ENCODE measurements around the gene PSMB1.
"Not testable (repeated sequence)": the region's sequence is repeated elsewhere in the genome, so short reads cannot be mapped to it uniquely, and the experiment has no call there.

Gene PSMB1

GRCh38 chr6:170533792-170534191 is 19.3 kb downstream of the PSMB1 start:
- DNase-seq, result no peak

GRCh38 chr6:170532867-170533488 is 20.1 kb downstream of the PSMB1 start:
- no peak for DNase-seq

DNA sequence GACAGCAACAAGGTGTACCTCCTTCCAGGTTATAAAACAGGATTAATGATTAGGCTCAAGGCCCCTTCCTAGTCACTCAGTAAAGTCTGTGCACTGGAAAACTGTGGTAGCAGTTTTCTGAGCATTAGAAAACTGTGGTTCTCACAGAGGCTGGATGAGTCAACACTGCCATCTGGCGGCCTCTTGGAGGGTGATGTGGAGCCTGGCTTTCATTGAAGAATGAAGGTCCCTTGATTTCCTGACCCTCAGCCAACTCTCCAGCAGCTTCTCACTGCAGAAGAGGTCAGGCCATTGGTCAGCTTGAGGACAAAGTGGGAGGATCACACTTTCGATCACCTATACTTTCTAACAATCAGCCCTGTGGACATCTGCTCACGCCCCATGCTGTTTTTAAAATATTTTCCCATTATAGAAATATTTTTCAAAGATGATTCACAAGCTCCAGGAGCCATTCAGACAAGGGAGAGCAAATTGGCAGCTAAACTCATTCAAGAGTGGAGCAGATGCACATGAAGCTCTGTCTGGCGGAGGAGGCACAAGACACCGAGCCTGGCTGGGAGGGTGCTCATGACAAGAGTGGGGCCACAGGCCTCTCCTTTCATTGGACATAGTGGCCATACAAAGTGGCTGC is 23.2 kb downstream of the PSMB1 start:
- DNase-seq, result peak; percentile 79

DNA sequence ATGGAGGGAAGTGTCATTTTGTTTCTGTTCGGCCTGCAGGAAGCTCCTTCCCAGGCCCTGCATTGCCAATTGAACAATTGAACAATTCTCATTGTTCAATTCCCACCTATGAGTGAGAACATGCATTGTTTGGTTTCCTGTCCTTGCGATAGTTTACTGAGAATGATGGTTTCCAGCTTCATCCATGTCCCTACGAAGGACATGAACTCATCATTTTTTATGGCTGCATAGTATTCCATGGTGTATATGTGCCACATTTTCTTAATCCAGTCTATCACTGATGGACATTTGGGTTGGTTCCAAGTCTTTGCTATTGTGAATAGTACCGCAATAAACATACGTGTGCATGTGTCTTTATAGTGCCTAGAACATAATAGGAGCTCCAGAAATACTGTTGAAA is 25.1 kb downstream of the PSMB1 start:
- DNase-seq, result not testable (repeated sequence)

DNA sequence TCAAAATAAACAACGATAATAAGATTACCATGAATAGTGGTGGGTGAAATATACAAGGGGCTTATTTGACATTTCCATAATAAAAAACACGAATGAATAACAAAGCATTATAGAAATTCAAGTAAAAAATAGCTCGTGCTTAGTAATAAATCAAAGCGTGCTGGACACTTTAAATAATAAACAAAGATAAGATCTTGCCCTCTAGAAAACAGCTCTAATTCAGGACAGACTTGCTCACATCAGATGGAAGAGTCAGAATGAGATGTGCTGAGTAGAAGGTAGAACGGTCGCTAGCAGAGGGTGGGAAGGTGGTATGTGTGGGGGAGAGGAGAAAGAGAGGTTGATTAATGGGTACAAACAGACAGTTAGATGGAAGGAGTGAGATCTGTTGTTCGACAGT is 27.3 kb downstream of the PSMB1 start:
- no peak for DNase-seq

DNA sequence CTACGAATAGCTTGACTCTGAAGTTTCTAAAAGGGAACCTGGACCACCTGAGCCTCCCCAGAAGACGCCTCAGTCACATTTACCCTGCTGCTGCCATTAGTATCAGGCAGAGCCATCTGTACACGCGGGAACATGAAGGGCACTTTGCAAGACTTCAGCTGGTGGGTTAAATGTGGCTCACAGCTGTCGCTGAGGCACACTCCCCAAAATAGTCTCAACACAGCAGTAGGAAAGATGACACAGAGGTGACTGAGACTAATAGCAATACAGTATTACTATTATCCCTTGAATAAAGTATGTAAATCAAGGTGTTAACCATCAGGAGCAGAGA is 29.0 kb downstream of the PSMB1 start:
- DNase-seq, result no peak

- no peak for DNase-seq
These were observed 29.6 kb downstream of the PSMB1 start for GRCh38 chr6:170523256-170524171.

DNA sequence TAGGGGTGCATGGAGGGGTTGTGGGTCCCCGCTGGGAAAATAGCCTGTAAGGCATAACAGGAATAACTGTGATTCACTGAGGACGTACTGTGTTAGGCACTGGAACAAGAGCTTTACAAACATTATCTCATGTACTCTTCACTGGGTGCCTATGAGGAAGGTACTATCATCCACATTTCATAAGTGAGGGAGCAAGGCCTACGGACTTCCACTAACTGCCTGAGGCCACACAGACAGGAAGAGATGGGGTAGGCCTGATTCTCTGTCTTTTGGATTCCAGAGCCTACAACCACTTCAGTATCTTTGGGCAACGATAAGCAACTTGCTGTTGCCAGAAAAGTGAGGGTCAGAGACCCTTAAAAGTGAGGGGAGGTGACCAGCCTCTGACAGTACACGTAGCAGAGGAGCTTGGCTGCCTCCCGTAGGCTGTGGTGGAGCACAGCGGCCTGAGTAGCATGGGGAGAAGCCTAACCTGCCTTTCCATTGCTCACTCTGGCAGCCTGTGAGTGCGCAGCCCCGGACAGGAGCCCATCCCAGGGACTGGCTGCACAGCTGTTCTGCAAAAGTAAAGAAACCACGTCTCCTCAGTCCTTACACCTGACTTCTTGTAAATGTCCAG is 30.4 kb downstream of the PSMB1 start:
- DNase-seq, result peak; percentile 35

DNA sequence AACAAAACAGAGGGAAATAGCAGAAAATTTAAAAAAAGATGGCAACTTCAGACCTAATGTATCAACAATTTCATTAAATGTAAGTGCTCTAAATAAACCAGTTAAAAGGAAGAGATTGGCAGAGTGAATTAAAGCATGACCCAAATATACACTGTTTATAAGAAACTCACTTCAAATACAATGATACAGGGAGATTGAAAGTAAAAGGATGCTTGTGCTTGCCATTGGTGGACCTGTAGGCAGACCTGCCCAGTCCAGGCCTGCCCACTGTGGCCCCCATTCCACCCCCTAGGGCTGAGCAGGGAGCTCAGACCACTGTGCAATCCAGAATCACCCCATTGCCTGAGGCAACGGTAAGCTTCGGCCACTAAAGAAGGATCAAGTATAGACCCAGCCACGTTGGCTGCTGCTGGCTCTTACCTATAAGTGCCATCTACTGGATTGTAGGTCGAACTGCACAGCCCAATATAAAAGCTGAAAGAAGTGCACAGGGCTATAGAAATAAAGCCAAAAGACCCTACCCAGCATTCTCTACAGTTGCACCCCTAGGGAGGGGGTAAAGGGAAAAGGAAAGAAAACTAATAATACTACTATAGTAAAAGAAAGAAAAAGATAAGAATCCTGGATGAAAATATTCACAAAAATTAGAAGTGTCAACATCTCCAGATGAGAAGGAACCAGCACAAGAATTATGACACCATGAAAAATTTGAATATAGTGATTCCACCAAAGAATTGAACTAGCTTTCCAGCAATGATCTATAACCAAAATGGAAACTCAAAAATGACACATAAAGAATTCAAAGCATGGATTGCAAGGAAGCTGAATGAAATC is 36.1 kb downstream of the PSMB1 start:
- DNase-seq, result peak; percentile 95

GRCh38 chr6:170514908-170515307 is 38.2 kb downstream of the PSMB1 start:
- no peak for DNase-seq

GRCh38 chr6:170512249-170512648 is 40.9 kb downstream of the PSMB1 start:
- DNase-seq, result peak; percentile 30

DNA sequence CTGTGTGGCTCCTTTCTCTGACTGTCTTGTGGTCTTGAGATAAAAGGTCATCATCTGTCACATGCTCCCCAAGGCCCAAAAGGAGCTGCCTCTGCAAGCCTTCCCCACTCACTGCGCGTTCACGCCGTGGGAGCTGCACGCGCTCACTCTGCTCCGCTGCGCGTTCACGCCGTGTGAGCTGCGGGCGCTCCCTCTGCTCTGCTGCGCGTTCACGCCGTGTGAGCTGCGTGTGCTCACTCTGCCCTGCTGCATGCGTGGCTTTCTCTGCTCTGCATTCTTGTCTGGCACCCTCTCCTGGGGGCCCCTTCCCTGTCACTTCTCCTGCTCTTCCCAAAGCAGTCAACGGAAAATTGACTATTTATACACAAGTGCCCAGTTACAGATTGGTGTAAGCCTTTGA is 42.5 kb downstream of the PSMB1 start:
- no peak for DNase-seq

- no peak for DNase-seq
These were observed 43.4 kb downstream of the PSMB1 start for GRCh38 chr6:170509723-170510018.

GRCh38 chr6:170508892-170509722 is 44.0 kb downstream of the PSMB1 start:
- not testable (repeated sequence) for DNase-seq

DNA sequence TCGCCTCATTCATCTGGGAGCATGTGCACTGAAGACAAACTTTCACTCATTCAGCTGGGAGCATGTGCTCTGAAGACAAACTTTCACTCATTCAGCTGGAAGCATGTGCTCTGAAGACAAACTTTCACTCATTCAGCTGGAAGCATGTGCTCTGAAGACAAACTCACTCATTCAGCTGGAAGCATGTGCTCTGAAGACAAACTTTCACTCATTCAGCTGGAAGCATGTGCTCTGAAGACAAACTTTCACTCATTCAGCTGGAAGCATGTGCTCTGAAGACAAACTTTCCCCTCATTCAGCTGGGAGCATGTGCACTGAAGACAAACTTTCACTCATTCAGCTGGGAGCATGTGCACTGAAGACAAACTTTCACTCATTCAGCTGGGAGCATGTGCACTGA is 44.8 kb downstream of the PSMB1 start:
- not testable (repeated sequence) for DNase-seq

- DNase-seq, result not testable (repeated sequence)
These were observed 45.4 kb downstream of the PSMB1 start for GRCh38 chr6:170507728-170508127.

GRCh38 chr6:170506446-170506845 is 46.7 kb downstream of the PSMB1 start:
- no peak for DNase-seq

GRCh38 chr6:170505306-170505705 is 47.8 kb downstream of the PSMB1 start:
- peak; percentile 64 for DNase-seq

GRCh38 chr6:170504479-170504878 is 48.6 kb downstream of the PSMB1 start:
- DNase-seq, result no peak

GRCh38 chr6:170503414-170503761 is 49.7 kb downstream of the PSMB1 start:
- DNase-seq, result no peak

DNA sequence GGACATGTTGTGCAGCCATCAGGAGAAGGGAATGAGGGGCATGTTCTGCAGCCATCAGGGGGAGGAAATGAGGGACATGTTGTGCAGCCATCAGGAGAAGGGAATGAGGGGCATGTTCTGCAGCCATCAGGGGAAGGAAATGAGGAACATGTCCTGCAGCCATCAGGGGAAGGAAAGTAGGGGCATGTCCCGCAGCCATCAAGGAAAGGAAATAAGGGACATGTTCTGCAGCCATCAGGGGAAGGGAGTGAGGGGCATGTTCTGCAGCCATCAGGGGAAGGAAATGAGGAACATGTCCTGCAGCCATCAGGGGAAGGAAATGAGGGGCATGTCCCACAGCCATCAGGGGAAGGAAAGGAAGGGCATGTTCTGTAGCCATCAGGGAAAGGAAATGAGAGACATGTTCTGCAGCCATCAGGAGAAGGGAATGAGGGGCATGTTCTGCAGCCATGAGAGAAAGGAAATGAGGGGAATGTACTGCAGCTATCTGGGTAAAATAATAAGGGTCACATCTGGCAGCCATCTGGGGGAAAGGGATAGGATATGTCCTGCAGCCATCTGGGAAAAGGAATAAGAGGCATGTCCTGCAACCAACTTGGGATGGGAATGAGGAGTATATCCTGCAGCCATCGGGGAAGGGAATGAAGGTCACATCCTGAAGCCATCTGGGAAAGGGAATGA is 50.2 kb downstream of the PSMB1 start:
- not testable (repeated sequence) for DNase-seq
